Liver (tissue), 3 donors: ENCODE data around the gene DDX20.

Experiments used
- CTCF ChIP-seq: fragments of 150-350 bp; IDR thresholded peaks from 2 replicates; pipeline ENCODE4 v1.5.1; 2017; ENCODE audit warnings: improper control_type of control experiment, low read depth, low read length; ENCODE audit not compliant: missing input control
- GABPA ChIP-seq, 2 donors: IDR thresholded peaks in 1 of 2; conservative IDR thresholded peaks in 1 of 2; 2 replicates each; pipeline ENCODE4 v1.6.1; 2016; ENCODE audit warnings: antibody characterized with exemption in 2 of 2, mild to moderate bottlenecking in 1 of 2, moderate library complexity in 1 of 2
- RAD21 ChIP-seq, 2 donors: IDR thresholded peaks; 2 replicates each; pipeline ENCODE4 v1.6.1; 2016; ENCODE audit warnings: antibody characterized with exemption in 2 of 2, mild to moderate bottlenecking in 2 of 2
- TAF1 ChIP-seq: conservative IDR thresholded peaks from 2 replicates; pipeline ENCODE4 v1.6.1; 2016; ENCODE audit warnings: antibody characterized with exemption, mild to moderate bottlenecking
- donor health status: healthy.
- donor health status: healthy.

GRCh38 chr1:111814305-111814628, 58.6 kb downstream of the DDX20 start:
- TF ChIP-seq CTCF = no peak
- TF ChIP-seq TAF1 = no peak
- TF ChIP-seq GABPA (IDR thresholded peaks at IDR 0.05 in 1 of 2, conservative IDR thresholded peaks at IDR 0.05 in 1 of 2) = no peak
- no peak for TF ChIP-seq RAD21 (IDR thresholded peaks at IDR 0.05)
